Smooth muscle cell (in vitro differentiated cells): Measurements from ENCODE around the gene BTBD18. TPM values are rescaled to one million over a fixed set of nuclear protein-coding genes. Genes with fewer than 3 reads are reported as not detected.

Source experiments
- DNase-seq: peaks from one replicate; lab custom pipeline; 2025; ENCODE audit not compliant: unreplicated experiment; lab: John Stamatoyannopoulos, UW
- H2AFZ ChIP-seq: fragments of 200-600 bp; sonication (generic); 2 replicates; pipeline ENCODE4 v1.6.0; 2016; ENCODE audit warnings: antibody characterized with exemption, low read depth, mild to moderate bottlenecking
- H3F3A ChIP-seq: fragments of 200-600 bp; sonication (generic); 2 replicates; pipeline ENCODE4 v1.6.0; 2017; ENCODE audit warnings: antibody characterized with exemption, low read depth
- H3K27ac ChIP-seq: fragments of 200-600 bp; sonication (generic); 2 replicates; pipeline ENCODE4 v1.5.1; 2016; ENCODE audit warnings: low read depth, mild to moderate bottlenecking
- H3K27me3 ChIP-seq: fragments of 200-600 bp; sonication (generic); 2 replicates; pipeline ENCODE4 v1.6.1; 2016; ENCODE audit warnings: low read depth, mild to moderate bottlenecking
- H3K36me3 ChIP-seq: fragments of 200-600 bp; sonication (generic); 2 replicates; pipeline ENCODE4 v1.5.1; 2016; ENCODE audit warnings: low read depth
- H3K4me1 ChIP-seq: fragments of 200-600 bp; sonication (generic); 2 replicates; pipeline ENCODE4 v1.5.1; 2016; ENCODE audit warnings: low read depth
- H3K4me2 ChIP-seq: fragments of 200-600 bp; sonication (generic); 2 replicates; pipeline ENCODE4 v1.6.0; 2016; ENCODE audit warnings: mild to moderate bottlenecking
- H3K4me3 ChIP-seq: fragments of 200-600 bp; sonication (generic); 2 replicates; pipeline ENCODE4 v1.5.1; 2016; ENCODE audit warnings: mild to moderate bottlenecking
- H3K79me2 ChIP-seq: fragments of 200-600 bp; sonication (generic); 2 replicates; pipeline ENCODE4 v1.6.0; 2016; ENCODE audit warnings: low read depth, mild to moderate bottlenecking
- H3K9ac ChIP-seq: fragments of 200-600 bp; sonication (generic); 2 replicates; pipeline ENCODE4 v1.6.0; 2016; ENCODE audit warnings: low read depth
- H3K9me3 ChIP-seq: fragments of 200-600 bp; sonication (generic); replicated peaks from 2 replicates; pipeline ENCODE4 v1.5.1; 2016; ENCODE audit warnings: low read depth
- H4K20me1 ChIP-seq: fragments of 200-600 bp; sonication (generic); 2 replicates; pipeline ENCODE4 v1.6.0; 2016; ENCODE audit warnings: low read depth
- WGBS: methylation state at CpG from one replicate; pipeline ENCODE4 v1.1.7; 2016; ENCODE audit warnings: low lambda C conversion rate; 5-methylcytosine and 5-hydroxymethylcytosine counted together
- polyA plus RNA-seq: library from polyadenylated mRNA; unstranded; fragments of >200 nt; fragmentation: Nextera tagmentation; extraction: Ambion mirVana; gene quantifications from 2 replicates; pipeline ENCODE4 v1.2.1, GENCODE V29; 2016
- total RNA-seq: library from RNA; depleted of rRNA; stranded (reverse); fragments of >200 nt; gene quantifications from 2 replicates; pipeline ENCODE4 v1.2.3, GENCODE V29; 2014
- TF ChIP-seq, protein P1 (sequence below): fragments of 200-600 bp; sonication (generic); IDR thresholded peaks from 2 replicates; pipeline ENCODE4 v1.5.1; 2017; ENCODE audit warnings: borderline replicate concordance, mild to moderate bottlenecking, antibody characterized with exemption; ENCODE audit not compliant: insufficient read depth, poor library complexity, severe bottlenecking

The BTBD18 gene
- total and polyA plus RNA-seq, 2 experiments from 2014 or later = 0.22 TPM; not detected in 1

DNA sequence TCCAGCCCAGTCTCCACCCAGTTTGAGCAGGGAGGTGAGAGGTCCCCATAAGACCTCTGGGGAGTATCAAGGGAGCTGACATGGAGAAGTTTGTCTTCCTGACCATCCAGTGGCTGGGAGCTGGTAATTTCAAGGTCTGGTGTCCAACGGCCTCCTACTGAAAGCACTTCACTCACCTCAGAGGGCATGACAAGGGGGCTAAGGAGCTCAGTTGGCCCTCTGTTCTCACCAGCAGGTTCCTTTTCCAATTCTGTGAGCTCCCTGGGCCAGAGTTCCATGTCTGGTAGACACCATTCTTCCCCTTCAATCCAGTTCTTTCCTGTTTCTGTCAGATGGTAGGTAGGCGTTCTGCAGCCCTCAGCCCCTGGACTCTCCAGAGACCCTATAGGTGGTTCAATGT, 7.3 kb downstream of the BTBD18 start:
- Histone ChIP-seq H3K9me3 (no peaks in the 10 kb centered on the region), H3K4me3 (no peak overlapping the region), H4K20me1 (peaks cover 6% of the 10 kb centered on the region), H3F3A (peaks cover 21% of the 10 kb centered on the region), H3K36me3 (no peaks in the 10 kb centered on the region), H3K4me1 (peaks cover 9% of the 10 kb centered on the region), H2AFZ (no peak overlapping the region), H3K9ac (no peak overlapping the region), H3K27me3 (no peaks in the 10 kb centered on the region), H3K4me2 (no peak overlapping the region), H3K79me2 (peaks cover 30% of the 10 kb centered on the region), H3K27ac (no peak overlapping the region)
- DNase-seq = no peak
- 96% methylated on average over 2 of the region's 2 CpGs for WGBS
- TF ChIP-seq, protein P1, sequence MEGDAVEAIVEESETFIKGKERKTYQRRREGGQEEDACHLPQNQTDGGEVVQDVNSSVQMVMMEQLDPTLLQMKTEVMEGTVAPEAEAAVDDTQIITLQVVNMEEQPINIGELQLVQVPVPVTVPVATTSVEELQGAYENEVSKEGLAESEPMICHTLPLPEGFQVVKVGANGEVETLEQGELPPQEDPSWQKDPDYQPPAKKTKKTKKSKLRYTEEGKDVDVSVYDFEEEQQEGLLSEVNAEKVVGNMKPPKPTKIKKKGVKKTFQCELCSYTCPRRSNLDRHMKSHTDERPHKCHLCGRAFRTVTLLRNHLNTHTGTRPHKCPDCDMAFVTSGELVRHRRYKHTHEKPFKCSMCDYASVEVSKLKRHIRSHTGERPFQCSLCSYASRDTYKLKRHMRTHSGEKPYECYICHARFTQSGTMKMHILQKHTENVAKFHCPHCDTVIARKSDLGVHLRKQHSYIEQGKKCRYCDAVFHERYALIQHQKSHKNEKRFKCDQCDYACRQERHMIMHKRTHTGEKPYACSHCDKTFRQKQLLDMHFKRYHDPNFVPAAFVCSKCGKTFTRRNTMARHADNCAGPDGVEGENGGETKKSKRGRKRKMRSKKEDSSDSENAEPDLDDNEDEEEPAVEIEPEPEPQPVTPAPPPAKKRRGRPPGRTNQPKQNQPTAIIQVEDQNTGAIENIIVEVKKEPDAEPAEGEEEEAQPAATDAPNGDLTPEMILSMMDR = no peak

DNA sequence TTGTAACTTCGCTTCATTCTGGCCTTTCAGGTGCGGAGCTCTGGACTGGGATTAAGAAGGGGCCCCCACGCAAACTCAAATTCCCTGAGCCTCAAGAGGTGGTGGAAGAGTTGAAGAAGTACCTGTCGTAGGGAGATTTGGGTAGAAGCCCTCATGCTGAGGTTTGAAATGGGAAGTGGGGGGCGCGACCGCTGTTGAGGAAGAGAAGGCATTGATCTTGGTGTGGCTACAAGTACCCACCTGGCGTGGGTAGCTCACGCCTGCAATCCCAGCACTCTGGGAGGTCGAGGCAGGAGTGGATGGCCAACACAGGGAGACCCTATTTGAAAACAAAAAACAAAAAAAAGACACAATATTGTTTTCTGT, 9.5 kb downstream of the BTBD18 start:
- H3K4me1 ChIP-seq = peaks cover 9% of the 10 kb centered on the region
- WGBS = 4% methylated on average over 10 of the region's 10 CpGs
- peak overlapping the region; percentile 97 for H3K4me2 ChIP-seq
- H3K79me2 ChIP-seq = peaks cover 30% of the 10 kb centered on the region
- H3F3A ChIP-seq = peaks cover 14% of the 10 kb centered on the region
- H3K9me3 ChIP-seq = no peaks in the 10 kb centered on the region
- no peaks in the 10 kb centered on the region for H3K27me3 ChIP-seq
- TF ChIP-seq, protein P1 = no peak
- H3K36me3 ChIP-seq = no peaks in the 10 kb centered on the region
- H4K20me1 ChIP-seq = peaks cover 6% of the 10 kb centered on the region
- H3K4me3 ChIP-seq = peak overlapping the region; percentile 95
- no peak for DNase-seq
- peak overlapping the region; percentile 96 for H3K9ac ChIP-seq
- peak overlapping the region; percentile 95 for H3K27ac ChIP-seq
- peak overlapping the region; percentile 66 for H2AFZ ChIP-seq

DNA sequence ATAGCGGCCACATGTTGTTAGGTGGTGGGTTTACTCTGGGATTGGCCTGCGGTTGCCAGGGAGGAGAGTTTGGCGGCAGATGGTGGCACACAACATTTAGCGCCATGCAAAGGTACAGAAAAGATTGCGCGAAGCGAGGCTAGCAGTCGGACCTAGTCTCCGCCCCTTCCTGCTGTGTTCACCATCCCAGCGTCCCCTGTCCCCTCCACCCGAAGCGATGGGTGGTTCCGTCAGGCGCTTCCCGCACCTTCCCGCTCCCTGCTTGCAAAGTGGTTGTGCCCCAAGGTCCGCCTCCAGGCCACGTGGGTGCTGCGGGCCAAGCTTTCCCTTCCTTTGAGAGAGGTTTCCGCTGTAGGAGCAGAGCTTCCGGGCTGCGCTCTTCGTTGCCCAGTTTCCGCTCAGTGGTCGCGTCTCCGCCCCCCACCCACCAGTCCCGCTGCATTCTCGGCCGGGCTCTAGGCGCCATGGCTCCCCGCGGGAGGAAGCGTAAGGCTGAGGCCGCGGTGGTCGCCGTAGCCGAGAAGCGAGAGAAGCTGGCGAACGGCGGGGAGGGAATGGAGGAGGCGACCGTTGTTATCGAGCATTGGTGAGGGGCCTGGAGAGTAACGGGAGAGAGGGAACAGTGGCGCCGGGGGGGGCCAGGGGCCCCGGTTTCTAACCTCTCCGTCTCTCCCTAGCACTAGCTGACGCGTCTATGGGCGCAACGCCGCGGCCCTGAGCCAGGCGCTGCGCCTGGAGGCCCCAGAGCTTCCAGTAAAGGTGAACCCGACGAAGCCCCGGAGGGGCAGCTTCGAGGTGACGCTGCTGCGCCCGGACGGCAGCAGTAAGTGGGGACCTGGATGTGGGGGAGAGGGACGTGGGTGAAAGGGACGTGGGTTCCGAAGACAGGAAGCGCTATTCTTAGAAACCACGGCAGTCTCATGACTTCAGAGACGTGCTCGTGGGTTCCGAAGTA, 10.2 kb downstream of the BTBD18 start, which contains the start of gene SELENOH:
Gene SELENOH, plus strand, starts transcription at position 360 of the 955 bp plus-strand sequence. Its CDS starts 105 bp downstream, at position 465.
- Histone ChIP-seq H3K4me3 (peak within 1 kb of the TSS; percentile 95), H3F3A (peaks cover 14% of the 10 kb centered on the region), H3K9me3 (no peaks in the 10 kb centered on the region), H3K4me1 (peaks cover 9% of the 10 kb centered on the region), H3K27me3 (no peaks in the 10 kb centered on the region), H3K79me2 (peaks cover 30% of the 10 kb centered on the region), H4K20me1 (peaks cover 6% of the 10 kb centered on the region), H2AFZ (peak within 1 kb of the TSS; percentile 66), H3K4me2 (peak within 1 kb of the TSS; percentile 97), H3K27ac (peak within 1 kb of the TSS; percentile 95), H3K36me3 (no peaks in the 10 kb centered on the region), H3K9ac (peak within 1 kb of the TSS; percentile 96)
- WGBS = 1% methylated on average over 71 of the region's 75 CpGs
- DNase-seq = peak; percentile 86
- TF ChIP-seq, protein P1 = no peak
